K562 (cell line): ENCODE data around the gene CD248. TPM values are rescaled to one million over a fixed set of nuclear protein-coding genes. Genes with fewer than 3 reads are reported as not detected.
A peak's percentile ranks its signal among the peaks of the same experiment; 100 is the strongest.

ENCODE experiments used
- ASH1L ChIP-seq: fragments of 450-650 bp; IDR thresholded peaks from 2 replicates; pipeline ENCODE4 v1.6.1; 2018; ENCODE audit warnings: borderline replicate concordance, mild to moderate bottlenecking, low read depth; ENCODE audit not compliant: partially characterized antibody
- CHD4 ChIP-seq: fragments of 200-600 bp; sonication (generic); IDR thresholded peaks from 3 replicates; pipeline ENCODE4 v1.6.1; 2012; ENCODE audit warnings: low read depth, mild to moderate bottlenecking, mixed read lengths, low read length, inconsistent platforms; ENCODE audit not compliant: insufficient read depth, insufficient replicate concordance, poor library complexity, severe bottlenecking
- CHD7 ChIP-seq: fragments of 200-600 bp; sonication (generic); IDR thresholded peaks from one replicate; pipeline ENCODE4 v1.6.1; 2012; ENCODE audit warnings: mild to moderate bottlenecking, low read depth, low read length, inconsistent platforms
- DLX4 ChIP-seq: fragments of 250-450 bp; sonication (Bioruptor Pico); IDR thresholded peaks from 2 replicates; pipeline ENCODE4 v1.6.1; 2021; ENCODE audit warnings: mild to moderate bottlenecking
- DMBX1 ChIP-seq: fragments of 250-450 bp; sonication (Bioruptor Pico); IDR thresholded peaks from 2 replicates; pipeline ENCODE4 v1.8.0; 2022; ENCODE audit warnings: inconsistent platforms, mild to moderate bottlenecking, moderate library complexity, borderline replicate concordance
- E2F3 ChIP-seq: fragments of 250-450 bp; sonication (Bioruptor Pico); IDR thresholded peaks from 2 replicates; pipeline ENCODE4 v1.4.0; 2020; ENCODE audit warnings: mild to moderate bottlenecking
- GATA2 ChIP-seq: sonication (generic); formaldehyde crosslinking; IDR thresholded peaks from 2 replicates; pipeline ENCODE4 v1.4.0; 2020; ENCODE audit warnings: mild to moderate bottlenecking, missing genetic modification reagents
- IFI16 ChIP-seq: fragments of 250-450 bp; sonication (Bioruptor Pico); IDR thresholded peaks from 2 replicates; pipeline ENCODE4 v2.1.2; 2022; ENCODE audit warnings: mild to moderate bottlenecking, inconsistent platforms
- MBD2 ChIP-seq: sonication (generic); IDR thresholded peaks from 2 replicates; pipeline ENCODE4 v1.6.1; 2016; ENCODE audit warnings: low read depth, borderline replicate concordance
- MCM2 ChIP-seq: fragments of 450-650 bp; IDR thresholded peaks from 2 replicates; pipeline ENCODE4 v1.6.1; 2017; ENCODE audit warnings: low read depth, mild to moderate bottlenecking
- MXI1 ChIP-seq: IDR thresholded peaks from 2 replicates; pipeline ENCODE4 v1.6.1; 2011; ENCODE audit warnings: low read depth, mild to moderate bottlenecking, improper control_type of control experiment, low read length
- OTX1 ChIP-seq: fragments of 450-650 bp; formaldehyde crosslinking; IDR thresholded peaks from 2 replicates; pipeline ENCODE4 v1.4.0; 2022; ENCODE audit warnings: mild to moderate bottlenecking
- SIX5 ChIP-seq, 2 experiments: IDR thresholded peaks; 2 replicates each; pipeline ENCODE4 v1.6.1; 2011; ENCODE audit warnings: low read length in 2 of 2, borderline replicate concordance in 1 of 2, low read depth in 1 of 2, mild to moderate bottlenecking in 1 of 2, moderate library complexity in 1 of 2; ENCODE audit not compliant: insufficient read depth in 1 of 2
- ZBTB34 ChIP-seq: fragments of 250-450 bp; sonication (Bioruptor Pico); IDR thresholded peaks from 2 replicates; pipeline ENCODE4 v1.8.0; 2021; ENCODE audit warnings: mild to moderate bottlenecking, moderate library complexity
- ZNF785 ChIP-seq: fragments of 250-450 bp; sonication (Bioruptor Pico); IDR thresholded peaks from 2 replicates; pipeline ENCODE4 v1.4.0; 2020; ENCODE audit warnings: mild to moderate bottlenecking
- polyA plus RNA-seq, 8 experiments: library from polyadenylated mRNA; depleted of rRNA in 4 of 8; stranded (reverse) in 5 of 8; unstranded in 3 of 8; fragments of >200 nt; fragmentation: Nextera tagmentation in 2 of 8; fragmentation: Illumina TruSeq in 1 of 8; extraction: Ambion mirVana in 2 of 8; extraction: Trizol in 1 of 8; gene quantifications; 2 replicates each; pipeline versions ENCODE4 v1.2.1 to v1.2.3, GENCODE V29; 2011 to 2014; ENCODE audit warnings: inconsistent platforms in 1 of 8, missing spikeins in 1 of 8
- total RNA-seq, 7 experiments: library from RNA; depleted of rRNA in 6 of 7; stranded (reverse); fragments of >200 nt in 6 of 7; fragmentation: Illumina TruSeq in 2 of 7; extraction: Trizol in 2 of 7; gene quantifications; 2 replicates each; pipeline versions ENCODE4 v1.2.1 to v1.2.3, GENCODE V29; 2011 to 2021; ENCODE audit warnings: low replicate concordance in 1 of 7

Gene CD248
- total and polyA plus RNA-seq, 9 of the 15 experiments (the other 6 are each of a cell fraction or from before 2014, with no cell fraction given) = 0.09 TPM; not detected in 8

- TF ChIP-seq OTX1 (CRISPR knock-in tag) (peak; percentile 14; the same call in 1 of the 2 replicates), IFI16 (no peak), DLX4 (no peak), MBD2 (peak; percentile 71), ZNF785 (CRISPR knock-in tag) (no peak), GATA2 (CRISPR knock-in tag) (no peak), MCM2 (no peak), CHD7 (no peak), CHD4 (no peak), ZBTB34 (no peak), ASH1L (no peak), MXI1 (no peak), SIX5 (IDR thresholded peaks at IDR 0.05; ENCODE audit: borderline replicate concordance in 1 of 2, insufficient read depth in 1 of 2, low read depth in 1 of 2, low read length in 2 of 2) (peak; percentile 82 to 85), DMBX1 (CRISPR knock-in tag) (no peak), E2F3 (CRISPR knock-in tag) (peak; percentile 76; the same call in 1 of the 2 replicates)
Observed at GRCh38 chr11:66268244-66268951, 48.4 kb downstream of the CD248 start, which contains the start of gene RAB1B (continued).
